ENCODE measurements around the gene ROCK1. TPM values are rescaled to one million over a fixed set of nuclear protein-coding genes. Genes with fewer than 3 reads are reported as not detected.
"Not testable (repeated sequence)": the region's sequence is repeated elsewhere in the genome, so short reads cannot be mapped to it uniquely, and the experiment has no call there.

Gene ROCK1
- total and polyA plus RNA-seq, 2 donors: 34.2 to 128 TPM

GRCh38 chr18:21054252-21054821 lies 57.3 kb downstream of the ROCK1 start:
- DNase-seq (ENCODE audit: extremely low spot score): no peak
- H3K4me3 ChIP-seq (ENCODE audit: low read depth, low read length): no peak overlapping the region
- peaks cover 2% of the 10 kb centered on the region for H3K36me3 ChIP-seq (ENCODE audit: insufficient read depth)
- 76% methylated on average over 3 of the region's 3 CpGs for WGBS
- no peaks in the 10 kb centered on the region for H3K4me1 ChIP-seq (ENCODE audit: insufficient read depth)
- H3K27ac ChIP-seq (ENCODE audit: low read depth): no peak overlapping the region

GRCh38 chr18:21053127-21053526 lies 58.5 kb downstream of the ROCK1 start:
- Histone ChIP-seq H3K4me1 (ENCODE audit: insufficient read depth) (no peaks in the 10 kb centered on the region), H3K27ac (ENCODE audit: low read depth) (no peak overlapping the region), H3K36me3 (ENCODE audit: insufficient read depth) (peaks cover 2% of the 10 kb centered on the region), H3K4me3 (ENCODE audit: low read depth, low read length) (no peak overlapping the region)
- no peak for DNase-seq (ENCODE audit: extremely low spot score)

- Histone ChIP-seq H3K4me1 (ENCODE audit: insufficient read depth) (no peaks in the 10 kb centered on the region), H3K36me3 (ENCODE audit: insufficient read depth) (peaks cover 2% of the 10 kb centered on the region), H3K27ac (ENCODE audit: low read depth) (no peak overlapping the region), H3K4me3 (ENCODE audit: low read depth, low read length) (no peak overlapping the region)
- DNase-seq (ENCODE audit: extremely low spot score): no peak
- WGBS: 95% methylated on average over 5 of the region's 5 CpGs
Observed at GRCh38 chr18:21052385-21052784, 59.2 kb downstream of the ROCK1 start.

- 66% methylated on average over 3 of the region's 3 CpGs for WGBS
- H3K4me1 ChIP-seq (ENCODE audit: insufficient read depth): no peaks in the 10 kb centered on the region
- H3K27ac ChIP-seq (ENCODE audit: low read depth): no peak overlapping the region
- no peak for DNase-seq (ENCODE audit: extremely low spot score)
- H3K4me3 ChIP-seq (ENCODE audit: low read depth, low read length): no peak overlapping the region
- H3K36me3 ChIP-seq (ENCODE audit: insufficient read depth): peaks cover 2% of the 10 kb centered on the region
Observed at GRCh38 chr18:21051620-21052019, 60.0 kb downstream of the ROCK1 start.

- DNase-seq (ENCODE audit: extremely low spot score): no peak
- no peaks in the 10 kb centered on the region for H3K4me1 ChIP-seq (ENCODE audit: insufficient read depth)
- H3K36me3 ChIP-seq (ENCODE audit: insufficient read depth): peaks cover 2% of the 10 kb centered on the region
- no peak overlapping the region for H3K4me3 ChIP-seq (ENCODE audit: low read depth, low read length)
- H3K27ac ChIP-seq (ENCODE audit: low read depth): no peak overlapping the region
- WGBS: 14% methylated on average over 1 of the region's 1 CpG
Observed at GRCh38 chr18:21049306-21049705, 62.3 kb downstream of the ROCK1 start.

- no peak for DNase-seq (ENCODE audit: extremely low spot score)
Observed at GRCh38 chr18:21047126-21047525, 64.5 kb downstream of the ROCK1 start.

GRCh38 chr18:21040466-21040865 lies 71.1 kb downstream of the ROCK1 start:
- Histone ChIP-seq H3K4me1 (ENCODE audit: insufficient read depth) (no peaks in the 10 kb centered on the region), H3K27ac (ENCODE audit: low read depth) (no peak overlapping the region), H3K36me3 (ENCODE audit: insufficient read depth) (no peaks in the 10 kb centered on the region), H3K4me3 (ENCODE audit: low read depth, low read length) (no peak overlapping the region)
- no peak for DNase-seq (ENCODE audit: extremely low spot score)
- WGBS: 73% methylated on average over 2 of the region's 2 CpGs

More at GRCh38 chr18:21047126-21047525, 64.5 kb downstream of the ROCK1 start:
- no peak overlapping the region for H3K27ac ChIP-seq (ENCODE audit: low read depth)
- no peaks in the 10 kb centered on the region for H3K4me1 ChIP-seq (ENCODE audit: insufficient read depth)
- H3K4me3 ChIP-seq (ENCODE audit: low read depth, low read length): no peak overlapping the region
- WGBS: 80% methylated on average over 3 of the region's 3 CpGs
- peaks cover 2% of the 10 kb centered on the region for H3K36me3 ChIP-seq (ENCODE audit: insufficient read depth)

- Histone ChIP-seq H3K4me3 (ENCODE audit: low read depth, low read length) (no peak overlapping the region), H3K36me3 (ENCODE audit: insufficient read depth) (no peaks in the 10 kb centered on the region), H3K4me1 (ENCODE audit: insufficient read depth) (no peaks in the 10 kb centered on the region), H3K27ac (ENCODE audit: low read depth) (no peak overlapping the region)
- DNase-seq (ENCODE audit: extremely low spot score): no peak
Observed at GRCh38 chr18:21038201-21038600, 73.4 kb downstream of the ROCK1 start.

GRCh38 chr18:21031845-21032244 lies 79.8 kb downstream of the ROCK1 start:
- no peaks in the 10 kb centered on the region for H3K36me3 ChIP-seq (ENCODE audit: insufficient read depth)
- no peak overlapping the region for H3K4me3 ChIP-seq (ENCODE audit: low read depth, low read length)
- no peak overlapping the region for H3K27ac ChIP-seq (ENCODE audit: low read depth)
- no peak for DNase-seq (ENCODE audit: extremely low spot score)
- no peaks in the 10 kb centered on the region for H3K4me1 ChIP-seq (ENCODE audit: insufficient read depth)

- not testable (repeated sequence) for DNase-seq (ENCODE audit: extremely low spot score); H3K4me1 ChIP-seq (ENCODE audit: insufficient read depth); H3K36me3 ChIP-seq (ENCODE audit: insufficient read depth)
Observed at GRCh38 chr18:21018257-21018656, 93.4 kb downstream of the ROCK1 start.

GRCh38 chr18:21012308-21012707 lies 99.3 kb downstream of the ROCK1 start:
- no peak overlapping the region for H3K4me3 ChIP-seq (ENCODE audit: low read depth, low read length)
- no peak for DNase-seq (ENCODE audit: extremely low spot score)
- no peak overlapping the region for H3K27ac ChIP-seq (ENCODE audit: low read depth)
- no peaks in the 10 kb centered on the region for H3K4me1 ChIP-seq (ENCODE audit: insufficient read depth)
- H3K36me3 ChIP-seq (ENCODE audit: insufficient read depth): peaks cover 2% of the 10 kb centered on the region

More at GRCh38 chr18:21018257-21018656, 93.4 kb downstream of the ROCK1 start:
- not testable (repeated sequence) for H3K27ac ChIP-seq (ENCODE audit: low read depth); H3K4me3 ChIP-seq (ENCODE audit: low read depth, low read length)
- WGBS: 97% methylated on average over 13 of the region's 13 CpGs

GRCh38 chr18:21004726-21005125 lies 106.9 kb downstream of the ROCK1 start:
- Histone ChIP-seq H3K27ac (ENCODE audit: low read depth) (no peak overlapping the region), H3K4me3 (ENCODE audit: low read depth, low read length) (no peak overlapping the region), H3K36me3 (ENCODE audit: insufficient read depth) (peaks cover 5% of the 10 kb centered on the region), H3K4me1 (ENCODE audit: insufficient read depth) (no peaks in the 10 kb centered on the region)
- DNase-seq (ENCODE audit: extremely low spot score): no peak

- no peak overlapping the region for H3K4me3 ChIP-seq (ENCODE audit: low read depth, low read length)
- peaks cover 1% of the 10 kb centered on the region for H3K36me3 ChIP-seq (ENCODE audit: insufficient read depth)
- H3K27ac ChIP-seq (ENCODE audit: low read depth): no peak overlapping the region
- no peak for DNase-seq (ENCODE audit: extremely low spot score)
- H3K4me1 ChIP-seq (ENCODE audit: insufficient read depth): no peaks in the 10 kb centered on the region
Observed at GRCh38 chr18:21000667-21001066, 110.9 kb downstream of the ROCK1 start.

GRCh38 chr18:20997371-20997770 lies 114.2 kb downstream of the ROCK1 start:
- no peak overlapping the region for H3K4me3 ChIP-seq (ENCODE audit: low read depth, low read length)
- H3K4me1 ChIP-seq (ENCODE audit: insufficient read depth): no peaks in the 10 kb centered on the region
- H3K27ac ChIP-seq (ENCODE audit: low read depth): no peak overlapping the region
- DNase-seq (ENCODE audit: extremely low spot score): no peak
- H3K36me3 ChIP-seq (ENCODE audit: insufficient read depth): peaks cover 1% of the 10 kb centered on the region

GRCh38 chr18:20996418-20996817 lies 115.2 kb downstream of the ROCK1 start:
- no peak for DNase-seq (ENCODE audit: extremely low spot score)
- H3K27ac ChIP-seq (ENCODE audit: low read depth): no peak overlapping the region
- H3K36me3 ChIP-seq (ENCODE audit: insufficient read depth): peaks cover 1% of the 10 kb centered on the region
- WGBS: 92% methylated on average over 1 of the region's 1 CpG
- no peaks in the 10 kb centered on the region for H3K4me1 ChIP-seq (ENCODE audit: insufficient read depth)
- no peak overlapping the region for H3K4me3 ChIP-seq (ENCODE audit: low read depth, low read length)
